Gastroesophageal sphincter (tissue), 3 donors: ENCODE data around the gene TIGD4.

Source experiments
- EP300 ChIP-seq: sonication (generic); formaldehyde crosslinking; IDR thresholded peaks from one replicate; pipeline ENCODE4 v1.6.1; 2017; ENCODE audit warnings: antibody characterized with exemption, mild to moderate bottlenecking
- POLR2A ChIP-seq, 2 donors: fragments of 450-650 bp; IDR thresholded peaks; one replicate each; pipeline ENCODE4 v1.6.1; 2017; ENCODE audit warnings: antibody characterized with exemption in 2 of 2, mild to moderate bottlenecking in 2 of 2, moderate library complexity in 1 of 2
- POLR2AphosphoS5 ChIP-seq: sonication (generic); formaldehyde crosslinking; IDR thresholded peaks from one replicate; pipeline ENCODE4 v1.6.1; 2017; ENCODE audit warnings: antibody characterized with exemption
- TF ChIP-seq, protein P1 (sequence below), 4 experiments: fragments of 200-600 bp in 2 of 4; fragments of 450-650 bp in 2 of 4; sonication (generic) in 1 of 4; IDR thresholded peaks; one replicate each; pipeline ENCODE4 v1.5.1; 2017 to 2019; ENCODE audit warnings: antibody characterized with exemption in 4 of 4, mild to moderate bottlenecking in 2 of 4, moderate library complexity in 2 of 4

DNA sequence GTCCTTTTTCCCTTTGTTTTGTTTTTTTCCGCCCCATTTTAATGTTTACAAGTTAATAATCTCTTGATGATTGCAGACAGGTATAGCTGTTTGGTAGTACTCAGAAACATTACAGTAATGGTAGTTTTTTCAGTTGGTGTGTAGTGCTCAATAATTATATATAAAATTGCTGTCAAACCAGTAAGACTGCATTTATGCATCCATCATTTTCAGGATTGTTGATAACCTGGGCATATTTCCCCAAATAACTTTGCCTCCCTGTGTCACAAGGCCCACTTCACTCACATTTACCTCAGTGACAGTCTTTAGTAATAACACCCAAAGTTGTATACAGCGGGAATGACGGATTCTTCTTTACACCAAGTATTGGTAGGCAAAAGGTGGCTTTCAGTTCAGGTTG, 16.4 kb upstream of the TIGD4 start:
- no peak for TF ChIP-seq EP300
- no peak for TF ChIP-seq POLR2A (IDR thresholded peaks at IDR 0.05)
- TF ChIP-seq, protein P1, sequence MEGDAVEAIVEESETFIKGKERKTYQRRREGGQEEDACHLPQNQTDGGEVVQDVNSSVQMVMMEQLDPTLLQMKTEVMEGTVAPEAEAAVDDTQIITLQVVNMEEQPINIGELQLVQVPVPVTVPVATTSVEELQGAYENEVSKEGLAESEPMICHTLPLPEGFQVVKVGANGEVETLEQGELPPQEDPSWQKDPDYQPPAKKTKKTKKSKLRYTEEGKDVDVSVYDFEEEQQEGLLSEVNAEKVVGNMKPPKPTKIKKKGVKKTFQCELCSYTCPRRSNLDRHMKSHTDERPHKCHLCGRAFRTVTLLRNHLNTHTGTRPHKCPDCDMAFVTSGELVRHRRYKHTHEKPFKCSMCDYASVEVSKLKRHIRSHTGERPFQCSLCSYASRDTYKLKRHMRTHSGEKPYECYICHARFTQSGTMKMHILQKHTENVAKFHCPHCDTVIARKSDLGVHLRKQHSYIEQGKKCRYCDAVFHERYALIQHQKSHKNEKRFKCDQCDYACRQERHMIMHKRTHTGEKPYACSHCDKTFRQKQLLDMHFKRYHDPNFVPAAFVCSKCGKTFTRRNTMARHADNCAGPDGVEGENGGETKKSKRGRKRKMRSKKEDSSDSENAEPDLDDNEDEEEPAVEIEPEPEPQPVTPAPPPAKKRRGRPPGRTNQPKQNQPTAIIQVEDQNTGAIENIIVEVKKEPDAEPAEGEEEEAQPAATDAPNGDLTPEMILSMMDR (IDR thresholded peaks at IDR 0.05): no peak
- TF ChIP-seq POLR2AphosphoS5: no peak
